ENCODE results near the gene TSSK2. TPM values are rescaled to one million over a fixed set of nuclear protein-coding genes. Genes with fewer than 3 reads are reported as not detected.
A peak's percentile ranks its signal among the peaks of the same experiment; 100 is the strongest.
"Not testable (repeated sequence)": the region's sequence is repeated elsewhere in the genome, so short reads cannot be mapped to it uniquely, and the experiment has no call there.

TSSK2 gene
- total RNA-seq, 1 experiment from 2014 or later = not detected

DNA sequence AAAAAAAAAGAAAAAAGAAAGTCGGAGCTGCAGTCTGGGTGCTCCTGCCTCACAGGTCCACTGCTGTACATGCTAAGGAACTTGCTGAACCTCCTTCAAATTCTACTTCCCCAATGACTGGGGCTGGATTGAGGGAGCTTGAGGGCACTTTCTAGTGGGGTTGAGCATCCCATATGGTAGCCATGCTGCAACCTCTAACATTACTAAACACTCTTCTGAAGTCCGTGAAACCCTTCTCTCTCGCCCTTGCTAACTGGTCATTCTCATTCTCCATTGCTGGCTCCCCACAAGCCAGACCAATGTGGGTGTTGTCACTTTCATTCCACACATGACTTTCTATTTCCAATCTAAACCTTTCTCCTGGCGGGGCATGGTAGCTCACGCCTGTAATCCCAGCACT is 12.1 kb downstream of the TSSK2 start:
- no peak for DNase-seq (ENCODE audit: low spot score)

DNA sequence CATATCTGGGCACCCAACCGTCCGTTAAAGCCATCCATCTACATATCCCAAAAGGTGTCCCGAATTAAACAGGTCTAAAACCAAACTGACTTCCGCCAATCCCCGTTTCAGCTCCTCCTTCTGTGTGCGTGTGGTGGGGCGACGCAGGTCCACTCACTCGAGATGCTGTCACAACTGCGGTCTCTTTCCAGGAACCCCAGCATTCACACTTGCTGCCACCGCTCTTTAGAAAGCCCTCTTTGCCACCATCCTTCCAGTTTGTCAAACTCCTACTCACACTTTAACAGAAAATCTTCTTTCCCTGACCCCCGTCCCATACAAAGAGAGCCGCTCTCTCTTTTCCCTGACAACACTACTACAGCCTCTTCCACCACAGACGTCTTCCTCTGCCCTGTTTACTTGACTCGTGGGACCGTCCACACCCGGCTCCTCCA is 12.9 kb downstream of the TSSK2 start:
- DNase-seq (ENCODE audit: low spot score) = peak; percentile 22

DNA sequence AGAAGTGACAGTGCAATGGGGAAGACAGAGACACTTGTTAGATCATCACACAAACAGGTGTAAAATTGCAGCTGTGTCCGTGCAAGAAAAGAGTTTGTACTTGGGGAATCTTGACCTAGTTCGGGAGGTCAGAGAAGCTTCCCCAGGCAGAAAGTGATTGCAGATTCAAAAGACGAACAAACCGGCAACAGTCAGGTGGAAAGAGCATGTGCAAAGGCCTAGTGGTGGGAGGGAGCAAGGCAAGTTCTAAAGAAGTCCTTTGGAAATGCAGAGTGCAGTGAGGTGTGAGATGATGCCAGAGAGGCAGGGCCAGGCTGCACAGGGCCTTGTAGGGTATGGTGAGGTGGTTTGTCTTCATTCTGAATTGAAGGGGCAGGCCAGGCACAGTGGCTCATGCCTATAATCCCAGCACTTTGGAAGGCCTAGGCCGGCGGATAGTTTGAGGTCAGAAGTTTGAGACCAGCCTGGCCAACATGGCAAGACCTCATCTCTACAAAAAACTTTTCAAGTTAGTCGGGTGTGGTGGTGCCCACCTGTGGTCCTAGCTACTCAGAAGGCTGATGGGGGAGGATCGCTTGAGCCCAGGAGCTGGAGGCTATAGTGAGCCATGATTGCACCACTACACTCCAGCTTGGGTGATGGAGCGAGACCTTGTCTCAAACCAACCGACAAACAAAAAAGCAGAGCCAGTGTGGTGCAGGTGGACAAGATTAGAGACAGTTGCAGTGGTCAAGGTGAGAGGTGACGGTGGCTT is 15.3 kb downstream of the TSSK2 start:
- peak; percentile 22 for DNase-seq (ENCODE audit: low spot score)

DNA sequence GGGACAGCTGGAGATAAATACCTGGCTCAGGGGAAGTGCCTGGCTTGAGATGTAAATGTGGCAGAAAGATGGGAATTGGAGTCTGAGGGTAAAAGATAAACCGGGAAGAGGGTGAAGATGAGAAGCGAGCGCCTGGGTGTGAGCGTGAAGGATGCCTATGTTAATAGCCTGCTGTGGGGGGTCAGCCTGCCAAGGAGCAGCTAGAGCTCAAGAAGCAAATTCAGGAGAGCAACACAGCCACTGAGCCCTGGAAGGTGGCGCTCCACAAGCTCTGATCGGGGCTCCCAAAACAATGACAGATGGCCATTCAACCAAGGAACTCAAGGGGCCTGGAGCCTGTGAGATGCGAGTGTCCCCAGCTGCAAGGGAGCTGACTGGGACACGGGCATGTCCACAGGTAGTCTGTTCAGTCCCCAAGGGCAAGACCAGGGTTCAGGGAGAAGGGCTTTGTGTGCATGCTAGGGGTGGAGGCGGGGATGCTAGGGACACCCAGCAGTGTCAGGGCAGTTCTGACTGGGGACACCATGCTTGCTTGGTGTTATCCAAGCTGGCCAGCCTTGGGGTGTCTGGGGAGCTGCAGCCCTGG is 16.2 kb downstream of the TSSK2 start:
- no peak for DNase-seq (ENCODE audit: low spot score)

DNA sequence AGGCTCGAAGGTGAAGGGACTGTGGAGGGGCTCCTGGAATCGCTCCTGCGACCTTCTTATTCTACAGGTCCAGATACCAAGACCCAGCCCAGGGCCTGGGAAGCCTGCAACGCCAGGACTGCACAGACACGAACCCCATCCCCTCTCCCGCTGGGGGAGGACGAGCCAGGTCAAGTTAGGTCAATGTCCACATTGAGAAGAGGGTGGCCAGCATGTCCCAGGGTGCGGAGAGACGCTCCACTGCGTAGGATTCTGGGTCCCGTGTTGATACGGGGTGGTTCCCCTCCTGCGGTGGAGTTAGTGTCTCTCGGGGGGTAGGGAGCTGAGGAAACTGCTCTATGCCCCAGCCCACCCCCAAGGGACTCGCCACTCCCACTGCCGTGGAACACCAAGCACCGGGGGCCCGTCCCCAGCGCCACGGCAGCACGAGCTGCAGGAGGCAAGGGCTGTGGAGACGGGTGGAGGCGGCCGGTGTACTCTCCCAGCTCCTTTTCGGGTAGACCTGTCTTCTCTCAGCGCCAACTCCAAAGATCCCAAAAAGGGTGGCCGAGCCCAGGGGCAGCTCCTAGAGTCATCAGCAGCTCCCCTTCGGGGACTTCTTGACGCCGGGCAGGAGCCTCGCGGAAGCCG is 17.4 kb downstream of the TSSK2 start:
- DNase-seq (ENCODE audit: low spot score) = no peak

DNA sequence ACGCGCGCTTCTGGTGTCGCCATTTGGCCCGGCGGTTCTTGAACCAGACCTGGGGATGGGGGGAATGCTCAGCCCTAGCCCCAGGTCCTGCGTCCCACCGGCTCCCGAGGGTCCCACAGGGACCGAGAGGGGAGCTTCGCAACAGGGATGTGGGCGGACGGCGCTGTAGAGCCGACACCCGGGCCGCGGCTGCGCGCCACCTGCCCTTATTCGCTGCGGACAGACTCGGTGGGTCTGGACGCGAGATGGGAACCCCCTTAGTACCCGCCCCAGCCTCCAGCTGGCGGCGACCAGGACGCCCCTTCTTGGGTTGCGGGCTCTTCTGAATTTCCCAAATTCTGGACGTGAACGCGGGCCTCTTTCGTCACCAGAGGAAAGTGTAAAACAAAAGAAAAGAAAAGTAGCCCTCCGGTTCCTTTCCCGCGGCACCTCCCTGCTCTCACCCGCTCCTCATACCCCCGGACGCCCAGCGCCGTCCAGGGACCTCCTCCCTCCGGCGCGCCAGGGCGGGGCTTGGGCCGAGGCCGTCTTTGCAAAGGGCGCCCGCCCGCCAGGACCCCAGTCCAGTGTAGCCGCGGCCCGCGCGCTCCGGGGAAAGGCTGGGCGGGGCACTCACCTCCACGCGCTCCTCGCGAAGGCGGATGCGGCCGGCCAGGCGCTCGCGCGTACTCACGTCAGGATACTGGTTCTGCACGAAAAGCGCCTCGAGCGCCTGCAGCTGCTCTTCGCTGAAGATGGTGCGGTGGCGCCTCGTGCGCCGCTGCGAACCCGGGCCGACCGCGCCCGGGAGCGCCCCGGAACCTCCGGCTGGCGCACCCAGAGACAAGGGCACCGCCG is 18.2 kb downstream of the TSSK2 start:
- no peak for DNase-seq (ENCODE audit: low spot score)

DNA sequence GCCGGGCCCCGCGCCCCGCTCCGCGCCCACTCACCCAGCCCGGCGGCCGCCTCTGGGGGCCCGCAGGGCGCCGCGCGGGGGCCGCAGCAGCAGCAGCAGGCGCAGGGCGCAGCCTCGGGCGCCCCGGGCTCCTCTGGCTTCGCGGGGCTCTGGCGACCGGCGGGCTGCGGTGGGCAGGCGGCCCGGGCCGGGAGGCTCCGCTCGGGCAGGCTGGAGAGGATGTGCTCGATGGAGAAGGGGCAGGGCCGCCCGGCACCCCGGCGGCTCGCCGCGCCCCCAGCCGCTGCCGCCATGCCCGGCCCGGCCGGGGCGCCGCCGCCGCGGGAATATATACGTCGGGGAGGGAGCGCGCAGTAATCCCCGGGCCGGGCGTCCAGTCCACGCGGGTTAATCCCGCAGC is 18.9 kb downstream of the TSSK2 start, which contains the start of gene GSC2:
Gene GSC2 (minus strand): TSS at position 302 of the 400 bp plus-strand sequence. CDS start 9 bp downstream, at position 293.
- DNase-seq (ENCODE audit: low spot score) = no peak

DNA sequence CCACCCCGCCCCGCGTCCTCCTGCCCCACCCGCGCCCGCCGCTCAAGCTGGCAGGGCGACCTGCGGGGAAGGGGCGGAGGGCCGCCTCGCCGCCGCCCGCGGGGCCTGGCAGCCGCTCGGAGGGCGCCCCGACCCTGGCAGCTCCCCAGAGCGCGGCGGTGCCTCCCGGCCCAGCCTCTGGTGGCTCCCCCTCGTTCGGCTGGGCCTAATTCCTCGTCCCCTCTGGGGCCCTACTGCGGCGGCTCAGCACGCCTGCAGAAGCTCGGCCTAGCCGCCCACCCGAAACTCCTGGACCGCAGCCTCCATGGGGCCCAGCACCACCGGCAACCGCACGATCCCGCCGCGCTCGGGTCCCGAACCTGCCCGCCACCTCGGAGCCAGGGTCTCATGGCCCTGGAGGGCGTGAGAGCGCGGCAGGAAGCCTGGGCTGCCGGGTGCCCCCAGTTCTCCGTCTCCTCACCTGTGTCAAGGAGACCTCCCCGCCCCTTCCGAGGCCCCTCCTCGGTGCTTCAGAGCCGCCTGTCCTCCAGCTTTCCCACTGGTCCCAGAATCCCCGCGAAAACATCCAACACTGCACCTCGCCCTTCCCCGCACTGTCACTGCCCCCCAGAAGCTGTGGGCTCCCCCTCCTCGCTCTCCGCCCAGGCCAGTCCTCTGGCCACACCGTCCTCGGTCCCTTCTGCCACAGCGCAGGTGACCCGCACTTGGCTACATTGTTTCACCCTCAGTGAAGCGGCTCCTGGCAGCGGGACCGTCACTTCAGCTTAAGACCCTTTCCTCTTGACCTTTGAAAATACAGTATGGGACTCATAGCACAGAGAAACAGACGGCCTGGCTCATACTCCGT is 19.6 kb downstream of the TSSK2 start:
- no peak for DNase-seq (ENCODE audit: low spot score)

DNA sequence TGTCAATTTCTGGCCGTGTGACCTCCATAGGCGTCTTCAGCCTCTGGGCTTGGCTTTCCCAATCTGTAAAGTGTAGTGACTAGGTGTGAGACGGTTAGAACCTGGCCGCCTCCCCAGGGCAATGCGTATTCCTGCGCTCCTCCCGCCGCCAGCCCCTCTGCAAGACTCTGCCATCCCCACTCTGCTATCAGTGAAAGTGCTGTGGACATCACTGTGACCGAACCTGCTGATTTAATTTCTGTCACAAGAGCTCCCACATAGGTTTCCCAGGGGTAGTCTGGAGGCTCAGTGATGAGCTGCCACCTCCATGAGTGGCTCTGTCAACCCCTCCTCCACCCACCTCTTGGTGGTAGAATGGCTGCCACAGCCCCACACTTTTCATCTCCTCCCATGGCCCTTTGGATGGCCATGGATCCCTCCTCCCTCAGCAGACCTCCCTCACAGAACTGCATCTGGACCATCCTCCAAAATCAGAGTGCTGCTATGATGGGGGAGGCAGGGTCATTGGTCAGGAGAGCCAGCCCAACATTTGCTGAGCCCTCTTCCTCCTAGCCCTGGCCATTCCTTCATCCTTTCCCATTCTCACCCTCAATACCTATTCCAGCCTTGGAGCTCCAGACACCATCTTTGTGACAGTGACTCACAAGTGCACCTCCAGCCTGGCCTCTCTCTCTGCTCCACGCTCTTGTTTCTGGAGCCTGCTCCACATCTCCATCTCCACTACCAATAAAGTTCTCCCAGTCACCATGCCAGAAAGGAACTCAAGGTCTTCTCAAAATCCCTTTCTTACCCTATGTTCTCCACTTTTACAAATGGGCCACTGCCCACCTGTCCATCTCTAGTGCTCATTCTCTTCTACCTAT is 20.5 kb downstream of the TSSK2 start:
- DNase-seq (ENCODE audit: low spot score) = no peak

DNA sequence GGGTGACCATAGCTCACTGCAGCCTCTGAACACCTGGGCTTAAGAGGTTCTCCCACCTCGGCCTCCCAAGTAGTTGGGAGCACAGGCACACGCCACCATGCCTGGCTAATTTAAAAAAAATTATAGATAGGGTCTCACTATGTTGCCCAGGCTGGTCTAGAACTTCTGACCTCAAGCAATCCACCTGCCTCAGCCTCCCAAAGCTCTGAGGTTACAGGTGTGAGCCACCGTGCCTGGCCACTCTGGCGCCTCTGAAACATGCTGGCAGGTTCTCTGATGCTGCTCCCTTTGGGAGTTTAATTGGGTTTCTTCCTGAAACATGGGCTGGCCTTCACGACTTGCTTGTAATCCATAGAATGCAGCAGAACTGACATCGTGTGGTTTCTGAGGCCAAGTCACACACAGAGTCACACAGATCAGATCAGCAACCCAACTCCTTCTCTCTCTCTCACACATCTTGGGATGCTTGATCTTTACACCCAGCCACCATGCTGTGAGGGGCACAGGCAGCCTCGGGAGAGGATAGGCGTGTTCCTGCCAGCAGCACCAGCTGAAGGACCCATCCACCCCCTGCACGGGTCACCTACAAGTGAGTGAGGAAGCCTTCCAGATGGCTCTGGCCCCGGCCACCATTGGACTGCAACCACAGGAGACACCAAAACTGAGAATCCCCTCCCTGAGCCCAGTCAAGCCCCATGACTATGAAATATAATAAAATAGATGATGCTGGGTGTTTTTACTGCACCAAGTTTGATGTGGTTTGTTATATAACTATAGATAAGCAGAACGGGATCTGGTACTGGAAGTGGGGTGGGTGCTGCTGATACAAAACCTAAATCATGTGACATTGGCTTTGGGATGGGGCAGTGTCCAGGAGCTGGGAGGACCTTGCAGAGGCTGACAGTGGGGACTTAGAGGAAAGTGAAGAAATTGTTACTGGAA is 22.1 kb downstream of the TSSK2 start:
- no peak for DNase-seq (ENCODE audit: low spot score)

DNA sequence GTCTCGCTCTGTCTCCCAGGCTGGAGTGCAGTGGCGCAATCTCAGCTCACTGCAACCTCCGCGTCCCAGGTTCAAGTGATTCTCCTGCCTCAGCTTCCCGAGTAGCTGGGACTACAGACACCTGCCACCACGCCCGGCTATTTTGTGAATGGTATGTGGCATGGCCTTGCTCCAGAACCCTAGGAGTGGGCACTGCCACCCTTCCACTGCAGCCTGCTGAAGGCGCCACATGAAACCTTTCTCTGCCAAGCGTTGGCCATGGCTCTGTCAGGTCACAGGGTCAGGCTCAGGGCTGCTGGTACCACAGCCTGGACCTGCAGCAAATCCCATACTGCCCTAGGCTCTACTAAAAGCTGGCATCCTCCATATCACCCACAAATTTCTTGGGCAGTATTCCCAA is 25.0 kb downstream of the TSSK2 start:
- DNase-seq (ENCODE audit: low spot score) = not testable (repeated sequence)

DNA sequence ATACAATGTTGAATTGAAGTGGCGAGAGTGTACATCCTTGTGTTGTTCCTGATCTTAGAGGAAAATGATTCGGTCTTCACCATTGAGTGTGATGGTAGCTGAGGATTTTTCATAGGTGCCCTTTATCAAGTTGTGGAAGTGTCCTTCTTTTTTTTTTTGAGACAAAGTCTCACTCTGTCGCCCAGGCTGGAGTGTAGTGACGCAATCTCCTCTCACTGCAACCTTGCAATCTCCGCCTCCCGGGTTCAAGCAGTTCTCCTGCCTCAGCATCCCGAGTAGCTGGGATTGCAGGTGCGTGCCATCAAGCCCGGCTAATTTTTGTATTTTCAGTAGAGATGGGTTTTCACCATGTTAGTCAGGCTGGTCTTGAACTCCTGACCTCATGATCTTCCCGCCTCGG is 27.5 kb downstream of the TSSK2 start:
- not testable (repeated sequence) for DNase-seq (ENCODE audit: low spot score)

DNA sequence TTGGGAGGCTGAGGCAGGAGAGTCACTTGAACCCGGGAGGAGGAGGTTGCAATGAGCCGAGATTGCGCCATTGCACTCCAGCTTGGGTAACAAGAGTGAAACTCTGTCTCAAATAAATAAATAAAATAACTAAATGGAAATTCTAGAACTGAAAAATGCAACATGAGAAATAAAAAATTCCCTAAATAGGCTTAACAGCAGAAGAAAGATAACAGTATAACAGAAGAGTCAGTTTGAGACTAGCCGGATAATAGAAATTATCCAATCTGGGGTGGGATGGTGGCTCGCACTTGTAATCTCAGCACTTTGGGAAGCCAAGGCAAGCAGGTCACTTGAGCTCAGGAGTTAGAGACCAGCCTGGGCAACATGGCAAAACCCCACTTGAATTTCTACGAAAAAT is 33.3 kb downstream of the TSSK2 start:
- DNase-seq (ENCODE audit: low spot score) = no peak

DNA sequence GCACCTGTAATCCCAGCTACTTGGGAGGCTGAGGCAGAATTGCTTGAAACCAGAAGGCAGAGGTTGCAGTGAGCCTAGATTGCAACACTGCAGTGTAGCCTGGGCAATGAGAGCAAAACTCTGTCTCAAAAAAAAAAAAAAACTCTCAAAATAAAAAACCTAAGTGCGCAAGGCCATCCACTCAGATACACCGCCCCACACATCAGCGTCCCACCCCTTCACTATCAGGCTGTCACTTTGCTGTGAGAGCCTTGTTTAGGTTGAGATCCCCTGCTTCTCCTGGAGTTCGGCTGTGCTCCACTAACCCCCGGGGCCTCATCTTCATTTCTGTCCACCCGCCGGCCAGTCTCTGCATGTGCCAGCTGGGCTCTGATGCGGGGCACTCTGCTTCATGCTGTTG is 35.3 kb downstream of the TSSK2 start:
- DNase-seq (ENCODE audit: low spot score) = no peak

DNA sequence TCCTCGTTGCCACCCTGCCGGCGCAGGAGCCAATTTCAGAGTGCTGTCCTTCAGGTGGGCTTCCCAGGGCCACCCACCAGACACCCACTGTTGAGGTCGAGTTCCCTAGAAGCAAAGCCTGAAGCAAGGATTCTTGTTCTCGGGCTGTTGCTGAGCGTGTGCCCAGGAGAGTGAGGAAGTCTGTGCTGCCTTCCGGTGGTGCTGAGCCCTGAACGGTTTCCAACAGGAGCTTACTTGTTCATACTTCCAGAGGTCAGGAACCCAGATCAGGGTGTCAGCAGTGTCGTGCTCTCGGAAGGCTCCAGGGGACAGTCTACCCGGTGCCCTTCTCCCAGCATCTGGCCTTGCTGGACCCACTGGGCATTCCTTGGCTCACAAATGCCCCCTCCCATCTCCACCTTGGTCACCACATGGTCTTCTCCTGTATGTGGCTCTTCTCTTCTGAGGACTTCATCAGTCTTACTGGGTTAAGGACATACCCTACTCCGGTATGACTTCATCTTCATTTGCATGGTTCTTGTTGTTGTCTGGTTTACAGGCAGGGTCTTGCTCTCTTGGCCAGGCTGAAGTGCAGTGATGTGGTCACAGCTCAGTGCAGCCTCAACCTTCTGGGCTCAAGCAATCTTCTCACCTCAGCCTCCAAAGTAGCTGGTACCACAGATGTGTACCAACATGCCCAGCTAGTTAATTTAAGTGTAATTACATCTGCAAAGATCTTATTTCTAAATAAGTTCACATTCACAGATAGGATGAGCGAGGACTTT is 36.2 kb downstream of the TSSK2 start:
- no peak for DNase-seq (ENCODE audit: low spot score)

DNA sequence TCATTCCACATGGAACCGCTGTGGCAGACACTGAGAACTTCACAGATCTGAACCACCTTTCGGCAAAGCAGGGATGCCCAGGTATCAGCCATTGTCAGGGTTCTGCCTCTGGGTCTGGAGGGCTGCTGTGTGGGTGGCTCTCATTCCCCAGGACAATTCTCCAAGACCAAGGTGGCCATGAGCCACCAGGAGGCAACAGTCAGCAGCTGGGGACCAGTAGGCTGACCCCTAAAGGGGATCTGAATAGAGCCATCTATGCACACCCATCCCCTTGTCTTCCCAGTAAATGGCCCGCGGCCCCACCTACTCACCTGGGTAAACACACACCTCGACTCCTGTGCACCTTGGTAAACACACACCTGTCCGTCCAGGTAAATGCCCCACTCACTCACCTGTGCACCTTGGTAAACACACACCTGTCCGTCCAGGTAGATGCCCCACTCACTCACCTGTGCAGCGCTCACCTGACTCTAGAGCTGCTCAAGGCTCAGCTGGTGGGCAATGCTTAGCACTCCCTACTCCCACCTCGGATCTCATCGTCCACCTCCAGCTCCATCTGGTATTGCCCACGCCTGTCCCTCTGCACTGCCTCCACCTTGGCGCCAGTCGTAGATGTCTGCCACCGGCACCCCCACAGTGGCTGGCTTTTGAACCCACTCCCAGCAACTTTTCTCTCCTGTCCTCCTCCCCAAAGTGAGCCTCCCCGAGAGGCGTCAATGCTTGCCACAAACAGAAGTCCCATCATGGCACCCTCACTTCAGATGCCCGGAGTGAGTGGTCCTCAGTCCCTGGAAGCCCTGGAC is 37.2 kb downstream of the TSSK2 start:
- peak; percentile 53 for DNase-seq (ENCODE audit: low spot score)
